ENCODE data around the gene THSD4.
"Not testable (repeated sequence)": the region's sequence is repeated elsewhere in the genome, so short reads cannot be mapped to it uniquely, and the experiment has no call there.

THSD4 gene

DNA sequence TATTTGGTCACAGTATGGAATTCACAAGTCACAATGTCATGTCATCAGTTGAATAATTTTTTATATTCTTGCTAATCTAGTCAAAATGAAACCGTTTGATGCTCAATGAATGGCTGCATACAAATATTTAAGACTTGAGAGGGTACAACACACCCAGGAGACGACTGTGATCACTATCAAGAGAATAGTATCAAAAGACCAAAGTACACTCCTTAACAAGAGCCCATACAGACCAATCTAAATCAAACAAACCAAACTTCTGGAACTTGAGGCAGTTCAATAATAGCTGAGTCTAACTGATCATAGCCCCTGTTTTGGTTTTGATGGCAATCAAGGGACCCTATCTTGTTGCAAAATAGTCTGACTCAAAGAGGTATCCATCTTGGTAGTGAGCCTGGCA, 265.1 kb downstream of the THSD4 start:
- DNase-seq (ENCODE audit: low read depth in 2 of 2) = no peak

DNA sequence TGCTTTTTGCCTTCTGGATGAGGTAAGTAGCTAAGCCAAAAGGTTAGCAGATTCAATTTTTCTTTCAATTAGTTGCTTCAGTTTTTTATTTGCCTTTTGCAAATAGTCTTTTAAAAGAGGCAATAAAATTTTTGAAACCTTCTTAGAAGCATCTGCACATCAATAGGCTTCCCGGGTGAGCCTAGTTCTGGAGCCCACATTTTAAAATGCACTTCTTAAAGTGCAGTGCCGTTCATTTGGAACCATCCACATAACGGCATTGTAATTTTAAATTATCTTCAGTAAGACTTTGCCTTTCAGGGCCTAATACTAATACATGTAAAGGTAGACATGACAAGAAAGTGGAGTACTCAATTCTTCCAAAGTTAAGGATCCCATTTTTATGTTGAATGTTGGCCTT, 269.2 kb downstream of the THSD4 start:
- DNase-seq (ENCODE audit: low read depth in 2 of 2) = no peak

DNA sequence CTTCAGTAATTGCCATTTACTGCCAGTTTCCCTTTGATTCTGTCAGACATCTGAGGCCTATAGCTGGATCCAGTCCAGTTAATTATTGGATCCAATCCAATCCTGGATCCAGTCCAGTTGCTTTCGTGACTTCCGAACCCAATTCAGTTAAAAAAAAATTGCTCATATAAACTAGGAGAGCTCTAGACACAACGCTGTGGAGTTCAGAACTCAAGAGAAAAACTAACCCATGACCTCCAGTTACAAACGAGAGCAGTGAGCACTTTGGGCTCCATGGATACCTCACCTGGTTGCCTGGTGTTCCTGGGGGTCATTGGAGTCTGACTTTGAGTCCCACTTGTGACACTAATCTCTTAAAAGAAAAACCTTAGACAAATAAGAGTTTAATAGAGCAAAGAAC, 269.8 kb downstream of the THSD4 start:
- DNase-seq (ENCODE audit: low read depth in 2 of 2) = no peak

DNA sequence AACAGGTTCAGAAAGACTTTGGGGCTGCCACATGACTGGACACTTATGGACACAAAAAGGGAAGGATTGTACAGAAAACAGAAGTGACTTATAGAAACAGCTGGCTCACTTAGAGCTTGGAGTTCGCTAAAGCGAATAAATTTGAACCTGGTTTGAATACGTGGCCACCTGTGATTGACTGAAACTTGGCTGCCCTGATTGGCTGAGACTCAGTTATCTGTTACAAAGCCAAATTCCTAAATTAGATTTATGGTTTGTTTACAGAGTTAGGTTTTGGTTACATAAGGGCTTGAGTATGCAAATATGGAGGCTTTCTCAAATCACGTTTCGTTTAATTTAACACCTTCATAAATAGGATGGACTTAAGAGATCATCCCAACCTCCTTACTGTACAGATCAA, 270.2 kb downstream of the THSD4 start:
- no peak for DNase-seq (ENCODE audit: low read depth in 2 of 2)

- no peak for DNase-seq (ENCODE audit: low read depth in 2 of 2)
These were observed 270.7 kb downstream of the THSD4 start for GRCh38 chr15:71386005-71386404.

GRCh38 chr15:71386448-71387236, 271.4 kb downstream of the THSD4 start:
- no peak for DNase-seq (ENCODE audit: low read depth in 2 of 2)

- DNase-seq (ENCODE audit: low read depth in 2 of 2) = no peak
These were observed 272.5 kb downstream of the THSD4 start for GRCh38 chr15:71387810-71388209.

DNA sequence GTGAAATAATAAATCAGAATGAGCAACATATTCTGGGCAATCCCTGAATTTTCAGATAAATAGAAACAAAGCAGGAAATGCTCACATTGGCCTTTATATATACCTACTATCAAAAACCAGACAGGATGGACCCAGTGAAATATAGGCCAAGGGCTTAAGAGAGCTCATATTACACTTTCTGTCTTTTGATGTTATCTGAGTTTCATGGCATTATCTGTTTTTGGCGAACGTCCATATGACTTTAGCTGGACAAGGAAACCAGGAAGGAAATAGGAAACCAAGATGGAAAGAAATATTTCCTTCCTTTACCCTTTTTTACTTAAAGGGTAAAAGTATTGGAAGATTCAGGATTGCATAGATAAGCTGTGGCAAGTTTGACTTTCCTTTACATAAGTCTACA, 274.8 kb downstream of the THSD4 start:
- no peak for DNase-seq (ENCODE audit: low read depth in 2 of 2)

DNA sequence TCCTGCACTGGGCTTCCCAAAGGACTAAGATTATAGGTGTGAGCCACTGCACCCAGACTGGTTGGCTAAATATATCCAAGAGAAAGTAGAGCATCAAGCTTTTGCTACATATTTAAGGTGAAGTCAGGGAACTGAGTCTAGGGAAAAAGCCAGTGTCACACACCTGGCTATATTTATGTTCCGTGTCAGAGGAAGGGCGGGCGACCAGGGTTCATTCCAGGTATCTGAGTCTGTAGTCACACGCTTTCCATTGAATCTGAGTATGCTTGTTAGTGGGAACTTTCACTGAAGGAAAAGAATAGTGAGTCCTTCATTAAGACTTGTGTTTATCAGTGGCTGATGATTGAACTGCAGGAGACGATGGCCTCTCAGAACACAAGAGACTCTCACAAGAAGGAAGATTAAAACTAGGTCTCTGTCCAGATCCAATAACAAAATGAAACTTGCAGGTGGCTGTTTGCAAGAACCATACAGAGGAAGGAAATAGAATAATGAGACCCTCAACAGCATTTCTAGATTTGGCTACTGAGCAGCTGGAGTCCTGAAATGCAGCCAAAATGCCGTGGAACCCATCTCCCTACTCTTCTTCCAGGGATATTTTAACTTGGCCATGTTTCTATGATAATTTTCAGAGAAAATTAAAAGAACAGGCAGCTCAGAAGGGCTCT, 276.3 kb downstream of the THSD4 start:
- no peak for DNase-seq (ENCODE audit: low read depth in 2 of 2)

DNA sequence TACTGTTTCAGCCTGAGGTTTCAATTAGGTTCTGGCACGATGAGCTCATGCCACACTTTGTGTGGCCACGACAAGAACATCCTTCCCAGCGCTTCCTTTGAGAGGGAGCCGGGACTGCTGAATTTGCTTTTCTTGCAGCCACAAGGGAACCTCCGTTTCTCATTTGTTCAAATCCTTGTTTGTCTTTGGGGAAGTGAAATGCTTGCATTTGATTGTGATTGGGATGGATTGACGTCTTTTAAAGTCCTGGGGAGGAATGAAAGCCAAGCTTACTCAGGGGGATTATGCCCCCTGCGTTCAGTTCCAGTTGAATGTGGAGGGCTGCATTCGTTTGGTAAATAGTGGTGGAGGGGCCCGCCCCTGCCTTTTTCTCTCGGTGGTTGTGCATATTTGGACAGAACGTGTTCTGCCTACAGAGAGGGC, 277.6 kb downstream of the THSD4 start:
- no peak for DNase-seq (ENCODE audit: low read depth in 2 of 2)

- DNase-seq (ENCODE audit: low read depth in 2 of 2) = no peak
These were observed 278.1 kb downstream of the THSD4 start for GRCh38 chr15:71393383-71393782.

GRCh38 chr15:71396536-71397125, 281.4 kb downstream of the THSD4 start:
- DNase-seq (ENCODE audit: low read depth in 2 of 2) = no peak

GRCh38 chr15:71397377-71397776, 282.1 kb downstream of the THSD4 start:
- no peak for DNase-seq (ENCODE audit: low read depth in 2 of 2)

- no peak for DNase-seq (ENCODE audit: low read depth in 2 of 2)
These were observed 285.0 kb downstream of the THSD4 start for GRCh38 chr15:71400294-71400693.

GRCh38 chr15:71401728-71402127, 286.5 kb downstream of the THSD4 start:
- not testable (repeated sequence) for DNase-seq (ENCODE audit: low read depth in 2 of 2)

- no peak for DNase-seq (ENCODE audit: low read depth in 2 of 2)
These were observed 294.3 kb downstream of the THSD4 start for GRCh38 chr15:71409541-71409940.

- no peak for DNase-seq (ENCODE audit: low read depth in 2 of 2)
These were observed 295.1 kb downstream of the THSD4 start for GRCh38 chr15:71410347-71410746.

- no peak for DNase-seq (ENCODE audit: low read depth in 2 of 2)
These were observed 296.5 kb downstream of the THSD4 start for GRCh38 chr15:71411538-71412482.

GRCh38 chr15:71413419-71413818, 298.1 kb downstream of the THSD4 start:
- no peak for DNase-seq (ENCODE audit: low read depth in 2 of 2)

DNA sequence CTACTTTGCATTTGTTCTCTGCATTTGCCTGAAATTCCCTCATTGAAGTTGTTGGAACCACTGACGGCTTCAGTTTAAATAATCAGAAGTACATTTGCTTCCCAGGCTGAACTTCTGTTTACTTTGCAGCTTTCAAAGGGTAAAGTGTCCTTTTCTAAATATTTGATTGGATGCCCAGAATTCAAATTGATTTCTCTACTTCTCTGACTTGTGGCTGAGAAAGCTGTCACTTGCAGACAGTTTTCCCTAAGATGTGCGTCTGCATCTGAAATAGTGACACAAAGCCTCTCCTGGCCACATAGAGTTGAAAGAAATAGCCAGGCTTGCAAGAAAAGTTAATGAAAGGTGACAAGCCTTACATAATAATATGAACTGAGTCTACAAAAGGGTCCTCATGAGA, 299.6 kb downstream of the THSD4 start:
- no peak for DNase-seq (ENCODE audit: low read depth in 2 of 2)

- DNase-seq (ENCODE audit: low read depth in 2 of 2) = no peak
These were observed 307.4 kb downstream of the THSD4 start for GRCh38 chr15:71422530-71423259.
